HepG2 (cell line): ENCODE measurements around the gene LACTBL1. TPM values are rescaled to one million over a fixed set of nuclear protein-coding genes. Genes with fewer than 3 reads are reported as not detected.

Source experiments
- ATAC-seq: fragments of 200-7000 bp; cut with Tn5 transposase; 3 replicates; pipeline ENCODE4 v1.9.1; 2020; ENCODE audit warnings: mild to moderate bottlenecking, moderate library complexity
- BruUV-seq: library from RNA; stranded (reverse); fragments of 400-500 nt; replicated peaks from 2 replicates; lab custom pipeline; 2021; lab: Mats Ljungman, UMichigan
- CTCF ChIA-PET: fragments of 300-600 bp; formaldehyde crosslinking; extraction: SDS; loops from one replicate; lab custom pipeline; 2021; ENCODE audit warnings: low total read pairs, inconsistent platforms, low intra/inter-chr PET ratio; lab: Yijun Ruan, JAX
- POLR2A ChIA-PET: fragments of 350-600 bp; sonication (Branson Sonifier 250); formaldehyde crosslinking; loops from one replicate; lab custom pipeline; 2020; ENCODE audit warnings: antibody characterized with exemption, inconsistent platforms; lab: Yijun Ruan, JAX
- DNase-seq: peaks from one replicate; pipeline ENCODE4 v3.0.0-alpha.2; 2015; ENCODE audit warnings: low spot score
- FAIRE-seq: peaks from 3 replicates; lab custom pipeline; 2011; peaks lifted over from hg19 to GRCh38; lab: Jason Lieb, UNC
- H2AFZ ChIP-seq: one replicate; pipeline ENCODE4 v1.6.1; 2011; ENCODE audit warnings: low read length, inconsistent platforms
- H3K27ac ChIP-seq: fragments of 300-600 bp; 3 replicates; pipeline ENCODE4 v1.8.0; 2011; ENCODE audit warnings: mixed run types, mild to moderate bottlenecking, mixed read lengths, low read length, inconsistent platforms; ENCODE audit not compliant: insufficient read depth; ENCODE audit errors: extremely low read length
- H3K27me3 ChIP-seq, 2 experiments: fragments of 200-600 bp in 1 of 2; 2 replicates in 1 of 2; 3 replicates in 1 of 2; pipeline versions ENCODE4 v1.6.0 to v1.8.0; 2011; ENCODE audit warnings: low read length in 2 of 2, mild to moderate bottlenecking in 2 of 2, moderate library complexity in 2 of 2, inconsistent platforms in 1 of 2; ENCODE audit not compliant: insufficient read depth in 2 of 2, control insufficient read depth in 1 of 2
- H3K36me3 ChIP-seq, 2 experiments: fragments of 200-600 bp in 1 of 2; replicated peaks in 1 of 2; 2 replicates in 1 of 2; 3 replicates in 1 of 2; pipeline versions ENCODE4 v1.5.1 to v1.8.0; 2011; ENCODE audit warnings: low read length in 2 of 2, inconsistent platforms in 1 of 2; ENCODE audit not compliant: insufficient read depth in 2 of 2, control insufficient read depth in 1 of 2
- H3K4me1 ChIP-seq: 2 replicates; pipeline ENCODE4 v1.5.1; 2012; ENCODE audit warnings: low read length, inconsistent platforms; ENCODE audit not compliant: insufficient read depth
- H3K4me2 ChIP-seq: 2 replicates; pipeline ENCODE4 v1.6.0; 2011; ENCODE audit warnings: low read depth, low read length, inconsistent platforms
- H3K4me3 ChIP-seq, 3 experiments: fragments of 200-600 bp in 1 of 3; sonication (generic), shearing (Covaris generic) in 1 of 3; replicated peaks in 1 of 3; 2 replicates each; pipeline ENCODE4 v1.5.1; 2011 to 2016; ENCODE audit warnings: low read length in 3 of 3, inconsistent platforms in 2 of 3, low read depth in 2 of 3, mild to moderate bottlenecking in 2 of 3, control low read depth in 1 of 3, mixed read lengths in 1 of 3; ENCODE audit not compliant: insufficient read depth in 1 of 3
- H3K79me2 ChIP-seq: one replicate; pipeline ENCODE4 v1.6.1; 2011; ENCODE audit warnings: low read length, inconsistent platforms; ENCODE audit not compliant: insufficient read depth
- H3K9ac ChIP-seq: 2 replicates; pipeline ENCODE4 v1.6.0; 2011; ENCODE audit warnings: mild to moderate bottlenecking, low read depth, low read length, inconsistent platforms; ENCODE audit not compliant: insufficient read depth
- H3K9me3 ChIP-seq: 2 replicates; pipeline ENCODE4 v1.5.1; 2012; ENCODE audit warnings: mild to moderate bottlenecking, low read length
- H4K20me1 ChIP-seq: 2 replicates; pipeline ENCODE4 v1.6.0; 2011; ENCODE audit warnings: inconsistent platforms, mild to moderate bottlenecking, low read length, moderate library complexity; ENCODE audit not compliant: insufficient read depth
- GPN1 ChIP-seq: sonication (generic); formaldehyde crosslinking; IDR thresholded peaks from 2 replicates; pipeline ENCODE4 v1.5.1; 2020; ENCODE audit warnings: missing genetic modification reagents, borderline replicate concordance
- GTF2F1 ChIP-seq: fragments of 150-350 bp; IDR thresholded peaks from 2 replicates; pipeline ENCODE4 v1.6.1; 2014; ENCODE audit warnings: low read length
- HES4 ChIP-seq: sonication (generic); formaldehyde crosslinking; IDR thresholded peaks from 2 replicates; pipeline ENCODE4 v1.9.0; 2021; ENCODE audit warnings: mild to moderate bottlenecking, missing genetic modification reagents, borderline replicate concordance
- IRF2 ChIP-seq: IDR thresholded peaks from 2 replicates; pipeline ENCODE4 v1.6.1; 2018; ENCODE audit warnings: missing genetic modification reagents, missing compliant biosample characterization
- KLF11 ChIP-seq: IDR thresholded peaks from 2 replicates; pipeline ENCODE4 v1.6.1; 2016; ENCODE audit warnings: missing compliant biosample characterization
- NR2F2 ChIP-seq: IDR thresholded peaks from 2 replicates; pipeline ENCODE4 v1.6.1; 2012; ENCODE audit warnings: low read depth, inconsistent platforms, borderline replicate concordance
- POLR2G ChIP-seq: fragments of 200-400 bp; formaldehyde crosslinking; IDR thresholded peaks from 2 replicates; pipeline ENCODE4 v1.6.1; 2018; ENCODE audit warnings: mild to moderate bottlenecking, low read depth, low read length, moderate library complexity
- TAF15 ChIP-seq: fragments of 200-400 bp; formaldehyde crosslinking; IDR thresholded peaks from one replicate; pipeline ENCODE4 v1.6.1; 2018; ENCODE audit warnings: mild to moderate bottlenecking, low read depth, low read length; ENCODE audit not compliant: poor library complexity, severe bottlenecking
- XRCC5 ChIP-seq: fragments of 200-400 bp; formaldehyde crosslinking; optimal IDR thresholded peaks from 2 replicates; pipeline ENCODE3; 2017; ENCODE audit warnings: mild to moderate bottlenecking, low read length
- ZBTB34 ChIP-seq: sonication (generic); formaldehyde crosslinking; IDR thresholded peaks from 2 replicates; pipeline ENCODE4 v1.8.0; 2022; ENCODE audit warnings: mild to moderate bottlenecking, missing genetic modification reagents
- ZHX1 ChIP-seq: sonication (generic); formaldehyde crosslinking; IDR thresholded peaks from 2 replicates; pipeline ENCODE4 v1.8.1; 2022; ENCODE audit warnings: low read depth, mild to moderate bottlenecking, missing genetic modification reagents
- ZNF335 ChIP-seq: sonication (generic); formaldehyde crosslinking; IDR thresholded peaks from 2 replicates; pipeline ENCODE4 v1.4.0; 2020; ENCODE audit warnings: missing genetic modification reagents
- ZNF557 ChIP-seq: sonication (generic); formaldehyde crosslinking; IDR thresholded peaks from 2 replicates; pipeline ENCODE4 v1.4.0; 2020; ENCODE audit warnings: missing genetic modification reagents
- ZNF703 ChIP-seq: sonication (generic); formaldehyde crosslinking; IDR thresholded peaks from 2 replicates; pipeline ENCODE4 v1.5.1; 2020; ENCODE audit warnings: missing genetic modification reagents, mild to moderate bottlenecking, moderate library complexity, borderline replicate concordance
- ZNF747 ChIP-seq: sonication (generic); formaldehyde crosslinking; IDR thresholded peaks from 2 replicates; pipeline ENCODE4 v1.8.1; 2023; ENCODE audit warnings: missing genetic modification reagents, mild to moderate bottlenecking, borderline replicate concordance
- WGBS: methylation state at CpG from one replicate; pipeline ENCODE4 v1.1.6; 2017; ENCODE audit warnings: low lambda C conversion rate; 5-methylcytosine and 5-hydroxymethylcytosine counted together
- in situ Hi-C: cut with HindIII; loops from 2 replicates; pipeline ENCODE4 v1.10.0; 2017; ENCODE audit warnings: low pct_unique_long_range_greater_than_20kb; ENCODE audit not compliant: extremely low pct_ligation_motif_present
- intact Hi-C: fragments of 100-400 bp; cut with micrococcal nuclease; formaldehyde crosslinking; loops from one replicate; pipeline ENCODE4 v1.10.0; 2022; ENCODE audit not compliant: unreplicated experiment
- polyA plus RNA-seq, 8 experiments: library from polyadenylated mRNA; depleted of rRNA in 3 of 8; stranded (reverse) in 7 of 8; unstranded in 1 of 8; fragments of >200 nt; fragmentation: Illumina TruSeq in 4 of 8; extraction: Trizol in 4 of 8; gene quantifications; 2 replicates each; pipeline versions ENCODE4 v1.2.1 to v1.2.3, GENCODE V29; 2011 to 2016; ENCODE audit warnings: low read depth in 4 of 8, missing spikeins in 1 of 8, mixed read lengths in 1 of 8; ENCODE audit not compliant: insufficient read depth in 1 of 8
- total RNA-seq, 5 experiments: library from RNA; depleted of rRNA; stranded (reverse); fragments of >200 nt; fragmentation: Illumina TruSeq; extraction: Trizol; gene quantifications; 2 replicates each; pipeline ENCODE4 v1.2.3, GENCODE V29; 2016; ENCODE audit warnings: low read depth in 1 of 5

The LACTBL1 gene
- total and polyA plus RNA-seq, 2 of the 13 experiments (the other 11 are each of a cell fraction or from before 2014, with no cell fraction given) = 0.12 to 1.3 TPM

- TF ChIP-seq GTF2F1 (no peak), ZNF557 (CRISPR knock-in tag) (0 out of 2 replicates have a peak, but pooled peaks have one; percentile 47), NR2F2 (no peak), HES4 (no peak)
- TF ChIP-seq, all 625 proteins: peak for 21
Measured at GRCh38 chr1:23019863-23020625, 47.4 kb upstream of the LACTBL1 start (continued).

DNA sequence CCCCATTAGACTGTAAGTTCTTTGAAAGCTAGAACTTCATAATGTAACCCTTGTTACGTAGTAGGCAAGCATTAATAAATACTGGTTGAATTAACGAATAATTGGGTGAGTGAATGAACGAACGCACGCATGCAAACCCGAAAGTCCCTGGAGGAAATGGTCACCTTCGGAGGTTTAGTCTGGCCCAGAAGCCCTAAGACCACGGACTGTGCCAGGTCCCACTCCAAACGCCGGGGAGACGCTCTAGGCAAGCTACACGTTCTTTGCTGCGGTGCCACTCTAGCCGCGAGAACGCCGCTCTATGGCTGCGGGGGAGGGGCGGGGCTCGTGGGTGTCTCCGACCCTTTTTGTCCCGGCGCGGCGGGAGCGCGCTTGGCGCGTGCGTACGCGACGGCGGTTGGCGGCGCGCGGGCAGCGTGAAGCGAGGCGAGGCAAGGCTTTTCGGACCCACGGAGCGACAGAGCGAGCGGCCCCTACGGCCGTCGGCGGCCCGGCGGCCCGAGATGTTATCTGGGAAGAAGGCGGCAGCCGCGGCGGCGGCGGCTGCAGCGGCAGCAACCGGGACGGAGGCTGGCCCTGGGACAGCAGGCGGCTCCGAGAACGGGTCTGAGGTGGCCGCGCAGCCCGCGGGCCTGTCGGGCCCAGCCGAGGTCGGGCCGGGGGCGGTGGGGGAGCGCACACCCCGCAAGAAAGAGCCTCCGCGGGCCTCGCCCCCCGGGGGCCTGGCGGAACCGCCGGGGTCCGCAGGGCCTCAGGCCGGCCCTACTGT lies 46.6 kb upstream of the LACTBL1 start, which contains the start of gene KDM1A:
Gene KDM1A (plus strand): TSS at position 375 of the 769 bp plus-strand sequence. CDS start 129 bp downstream, at position 504.
- H3K36me3 ChIP-seq = no peaks in the 10 kb centered on the region; a peak in 1 of 5 replicates
- peak within 1 kb of the TSS; percentile 82 for H3K4me2 ChIP-seq
- DNase-seq = peak; percentile 94
- peak; percentile 99 for ATAC-seq
- peak within 1 kb of the TSS; percentile 80 to 94 (median 93) for H3K4me3 ChIP-seq
- ChIA-PET CTCF (no interaction called here), POLR2A (interaction anchor here (0.6 to 1.0 kb wide), 8 partner anchors 8 to 325 kb away, joined by 3 to 4 read pairs (median 3); partner anchors contain the start of gene HNRNPR)
- intact Hi-C loops = no loop called here
- H3K9me3 ChIP-seq = peaks cover 6% of the 10 kb centered on the region; the same call in 1 of the 2 replicates
- peak within 1 kb of the TSS; percentile 98 for H3K9ac ChIP-seq
- BruUV-seq = no TSS peak
- H3K27me3 ChIP-seq = no peaks in the 10 kb centered on the region
- peaks cover 20% of the 10 kb centered on the region for H4K20me1 ChIP-seq
- peak; percentile 65 for FAIRE-seq
- H3K4me1 ChIP-seq = peaks cover 33% of the 10 kb centered on the region
- H3K79me2 ChIP-seq = peaks cover 50% of the 10 kb centered on the region
- H2AFZ ChIP-seq = peak within 1 kb of the TSS; percentile 95
- in situ Hi-C loops = no loop called here
- whole genome bisulfite sequencing = 0% methylated on average over 6 of the region's 85 CpGs
- peak within 1 kb of the TSS; percentile 88 for H3K27ac ChIP-seq
- TF ChIP-seq POLR2G (peak; percentile 97), ZNF747 (peak; percentile 87; the same call in 1 of the 2 replicates), ZNF335 (CRISPR knock-in tag) (peak; percentile 84; the same call in 1 of the 2 replicates), ZNF703 (CRISPR knock-in tag) (no peak; the same call in 1 of the 2 replicates), KLF11 (CRISPR knock-in tag) (peak; percentile 55; the same call in 1 of the 2 replicates), IRF2 (CRISPR knock-in tag) (peak; percentile 98), XRCC5 (peak; percentile 99), ZBTB34 (CRISPR knock-in tag) (0 out of 2 replicates have a peak, but pooled peaks have one; percentile 36), TAF15 (peak; percentile 68), GPN1 (CRISPR knock-in tag) (no peak), ZHX1 (peak; percentile 95)
